ENCODE results near the gene HSP90B1.

- TF ChIP-seq CTCF (IDR thresholded peaks at IDR 0.05; ENCODE audit: low read length) (no peak), EZH2 (IDR thresholded peaks at IDR 0.05; ENCODE audit: borderline replicate concordance, low read length) (no peak)
These were observed 28.4 kb downstream of the HSP90B1 start for GRCh38 chr12:103958621-103959020.

All from OCI-LY1 (cell line).